SU-DHL-6 (cell line): ENCODE data around the gene TCP11L2.

Source experiments
- H2AFZ ChIP-seq: fragments of 200-600 bp; sonication (generic); 2 replicates; pipeline ENCODE4 v1.6.1; 2014; ENCODE audit warnings: low read depth, mild to moderate bottlenecking, moderate library complexity, mixed read lengths, antibody characterized with exemption, low read length; ENCODE audit not compliant: severe bottlenecking
- H3F3A ChIP-seq: fragments of 200-600 bp; shearing (Covaris generic); 2 replicates; pipeline ENCODE4 v1.6.0; 2016; ENCODE audit warnings: antibody characterized with exemption, mild to moderate bottlenecking; ENCODE audit not compliant: insufficient read depth
- H3K27ac ChIP-seq: fragments of 200-600 bp; sonication (generic); 2 replicates; pipeline ENCODE4 v1.5.1; 2016; ENCODE audit warnings: low read depth, mild to moderate bottlenecking, low read length, moderate library complexity, mixed read lengths
- H3K27me3 ChIP-seq: fragments of 200-600 bp; sonication (generic), shearing (Covaris generic); 2 replicates; pipeline ENCODE4 v1.6.0; 2014; ENCODE audit warnings: mild to moderate bottlenecking, low read length
- H3K36me3 ChIP-seq: fragments of 200-600 bp; sonication (generic); 2 replicates; pipeline ENCODE4 v1.6.1; 2014; ENCODE audit warnings: mild to moderate bottlenecking, low read length, mixed read lengths
- H3K4me2 ChIP-seq: fragments of 300-600, 200-600 bp; shearing (Covaris generic), sonication (generic); 2 replicates; pipeline ENCODE4 v1.6.0; 2014; ENCODE audit warnings: low read length, low read depth, mild to moderate bottlenecking; ENCODE audit not compliant: poor library complexity, severe bottlenecking
- H3K4me3 ChIP-seq: fragments of 200-600 bp; sonication (generic); 2 replicates; pipeline ENCODE4 v1.5.1; 2014; ENCODE audit warnings: antibody characterized with exemption, low read length, mild to moderate bottlenecking, mixed read lengths; ENCODE audit not compliant: insufficient read depth, poor library complexity, severe bottlenecking
- H3K79me2 ChIP-seq: fragments of 200-600 bp; sonication (generic); 2 replicates; pipeline ENCODE4 v1.6.1; 2014; ENCODE audit warnings: mild to moderate bottlenecking, low read length, moderate library complexity; ENCODE audit not compliant: insufficient read depth
- H3K9ac ChIP-seq: fragments of 200-600 bp; sonication (generic); 2 replicates; pipeline ENCODE4 v1.7.0; 2014; ENCODE audit warnings: mild to moderate bottlenecking, low read length
- H3K9me2 ChIP-seq: fragments of 200-600 bp; sonication (generic); replicated peaks from 2 replicates; pipeline ENCODE4 v1.6.1; 2014; ENCODE audit warnings: low read length; ENCODE audit not compliant: insufficient read depth
- H3K9me3 ChIP-seq: fragments of 200-600 bp; sonication (generic); 2 replicates; pipeline ENCODE4 v1.6.1; 2014; ENCODE audit warnings: low read length, mixed read lengths; ENCODE audit not compliant: insufficient read depth
- H4K20me1 ChIP-seq: fragments of 200-600 bp; sonication (generic); 2 replicates; pipeline ENCODE4 v1.6.1; 2014; ENCODE audit warnings: low read depth, mild to moderate bottlenecking, antibody characterized with exemption, low read length, moderate library complexity, mixed read lengths
- EZH2phosphoT487 ChIP-seq: fragments of 200-600 bp; sonication (generic), shearing (Covaris generic); conservative IDR thresholded peaks from 2 replicates; pipeline ENCODE4 v1.6.1; 2018; ENCODE audit warnings: mild to moderate bottlenecking, antibody characterized with exemption, low read length, moderate library complexity, mixed read lengths
- TF ChIP-seq, protein P1 (sequence below): fragments of 200-600 bp; sonication (generic); IDR thresholded peaks from one replicate; pipeline ENCODE4 v1.5.1; 2017; ENCODE audit warnings: antibody characterized with exemption, mild to moderate bottlenecking, low read length, moderate library complexity; ENCODE audit not compliant: insufficient read depth, poor library complexity, severe bottlenecking

The TCP11L2 gene

DNA sequence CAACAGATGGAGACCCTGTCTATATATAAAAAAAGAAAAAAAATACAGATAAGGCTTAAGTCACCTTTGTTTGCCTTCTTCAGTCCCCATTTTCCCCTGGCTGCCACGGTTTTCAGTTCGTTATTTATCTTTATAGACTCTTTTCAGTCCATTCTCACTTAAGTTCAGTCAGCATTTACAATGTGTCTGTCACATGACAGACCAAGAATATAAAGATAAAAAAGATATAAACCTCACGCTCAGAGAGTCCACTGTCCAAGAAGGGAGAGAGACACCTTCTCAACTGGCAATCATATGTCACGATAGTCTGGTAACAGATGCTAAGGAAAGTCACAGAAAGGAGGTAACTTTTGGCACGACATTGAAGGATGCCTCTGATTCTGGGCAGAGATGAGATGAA is 41.6 kb downstream of the TCP11L2 start:
- H3K4me2 ChIP-seq, result no peak overlapping the region
- no peaks in the 10 kb centered on the region for H3F3A ChIP-seq
- H2AFZ ChIP-seq, result no peak overlapping the region
- H3K9ac ChIP-seq, result no peak overlapping the region
- no peak overlapping the region for H3K4me3 ChIP-seq
- H3K9me2 ChIP-seq, result no peaks in the 10 kb centered on the region
- H3K27me3 ChIP-seq, result no peaks in the 10 kb centered on the region
- H3K79me2 ChIP-seq, result no peaks in the 10 kb centered on the region
- no peaks in the 10 kb centered on the region for H3K9me3 ChIP-seq
- TF ChIP-seq EZH2phosphoT487, result no peak
- TF ChIP-seq, protein P1, sequence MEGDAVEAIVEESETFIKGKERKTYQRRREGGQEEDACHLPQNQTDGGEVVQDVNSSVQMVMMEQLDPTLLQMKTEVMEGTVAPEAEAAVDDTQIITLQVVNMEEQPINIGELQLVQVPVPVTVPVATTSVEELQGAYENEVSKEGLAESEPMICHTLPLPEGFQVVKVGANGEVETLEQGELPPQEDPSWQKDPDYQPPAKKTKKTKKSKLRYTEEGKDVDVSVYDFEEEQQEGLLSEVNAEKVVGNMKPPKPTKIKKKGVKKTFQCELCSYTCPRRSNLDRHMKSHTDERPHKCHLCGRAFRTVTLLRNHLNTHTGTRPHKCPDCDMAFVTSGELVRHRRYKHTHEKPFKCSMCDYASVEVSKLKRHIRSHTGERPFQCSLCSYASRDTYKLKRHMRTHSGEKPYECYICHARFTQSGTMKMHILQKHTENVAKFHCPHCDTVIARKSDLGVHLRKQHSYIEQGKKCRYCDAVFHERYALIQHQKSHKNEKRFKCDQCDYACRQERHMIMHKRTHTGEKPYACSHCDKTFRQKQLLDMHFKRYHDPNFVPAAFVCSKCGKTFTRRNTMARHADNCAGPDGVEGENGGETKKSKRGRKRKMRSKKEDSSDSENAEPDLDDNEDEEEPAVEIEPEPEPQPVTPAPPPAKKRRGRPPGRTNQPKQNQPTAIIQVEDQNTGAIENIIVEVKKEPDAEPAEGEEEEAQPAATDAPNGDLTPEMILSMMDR, result no peak
- H3K27ac ChIP-seq, result no peak overlapping the region
- no peaks in the 10 kb centered on the region for H3K36me3 ChIP-seq
- H4K20me1 ChIP-seq, result no peaks in the 10 kb centered on the region

DNA sequence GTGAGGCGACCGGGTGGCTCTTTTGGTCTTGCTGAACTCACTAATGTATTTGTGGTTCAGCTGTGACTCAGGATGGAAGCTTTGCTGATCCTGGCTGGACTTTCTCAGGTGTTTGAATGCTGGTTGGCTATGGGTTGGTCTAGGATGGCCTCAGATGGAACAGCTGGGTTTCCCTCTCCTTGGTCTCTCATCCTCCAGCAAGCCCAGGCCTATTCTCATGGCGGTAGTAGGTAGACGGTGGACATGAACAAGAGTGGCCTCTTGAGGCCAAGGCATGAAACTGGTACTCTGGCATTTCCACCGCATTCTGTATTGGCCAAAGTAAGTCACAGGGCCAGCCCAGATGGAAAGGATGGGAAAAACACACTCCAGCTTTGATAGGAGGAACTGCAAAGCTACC is 43.2 kb downstream of the TCP11L2 start:
- H3K9me3 ChIP-seq, result no peaks in the 10 kb centered on the region
- no peak overlapping the region for H3K4me3 ChIP-seq
- no peak overlapping the region for H3K4me2 ChIP-seq
- no peak overlapping the region for H3K27ac ChIP-seq
- H3K36me3 ChIP-seq, result no peaks in the 10 kb centered on the region
- no peaks in the 10 kb centered on the region for H4K20me1 ChIP-seq
- TF ChIP-seq, protein P1, result no peak
- no peak for TF ChIP-seq EZH2phosphoT487
- no peaks in the 10 kb centered on the region for H3F3A ChIP-seq
- no peaks in the 10 kb centered on the region for H3K79me2 ChIP-seq
- H3K9ac ChIP-seq, result no peak overlapping the region
- no peak overlapping the region for H2AFZ ChIP-seq
- H3K27me3 ChIP-seq, result no peaks in the 10 kb centered on the region
- H3K9me2 ChIP-seq, result no peaks in the 10 kb centered on the region

DNA sequence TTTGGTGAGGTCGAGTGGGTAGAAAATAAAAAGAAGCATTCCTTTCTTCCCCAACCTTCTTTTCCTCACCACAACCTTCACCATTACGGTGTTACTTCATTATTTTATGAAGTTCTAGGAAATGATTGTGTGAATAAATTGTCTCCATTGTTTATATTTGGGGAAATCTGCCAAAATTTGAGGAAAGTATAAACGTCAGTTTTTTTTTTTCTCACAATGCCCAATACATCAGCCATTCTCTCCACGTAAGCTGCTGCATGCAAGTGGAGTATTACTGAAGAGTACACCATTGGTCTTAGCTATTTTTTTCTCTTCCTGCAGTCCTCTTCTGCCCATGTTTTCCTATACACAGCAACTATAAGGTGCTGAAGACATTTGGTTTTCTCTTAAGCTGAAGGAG is 45.9 kb downstream of the TCP11L2 start:
- no peak overlapping the region for H2AFZ ChIP-seq
- no peaks in the 10 kb centered on the region for H3F3A ChIP-seq
- no peak overlapping the region for H3K4me2 ChIP-seq
- H3K9me3 ChIP-seq, result no peaks in the 10 kb centered on the region
- H3K36me3 ChIP-seq, result no peaks in the 10 kb centered on the region
- H3K9me2 ChIP-seq, result no peaks in the 10 kb centered on the region
- H4K20me1 ChIP-seq, result no peaks in the 10 kb centered on the region
- no peaks in the 10 kb centered on the region for H3K27me3 ChIP-seq
- no peaks in the 10 kb centered on the region for H3K79me2 ChIP-seq
- no peak overlapping the region for H3K9ac ChIP-seq
- no peak overlapping the region for H3K4me3 ChIP-seq
- no peak overlapping the region for H3K27ac ChIP-seq
- TF ChIP-seq EZH2phosphoT487, result no peak

DNA sequence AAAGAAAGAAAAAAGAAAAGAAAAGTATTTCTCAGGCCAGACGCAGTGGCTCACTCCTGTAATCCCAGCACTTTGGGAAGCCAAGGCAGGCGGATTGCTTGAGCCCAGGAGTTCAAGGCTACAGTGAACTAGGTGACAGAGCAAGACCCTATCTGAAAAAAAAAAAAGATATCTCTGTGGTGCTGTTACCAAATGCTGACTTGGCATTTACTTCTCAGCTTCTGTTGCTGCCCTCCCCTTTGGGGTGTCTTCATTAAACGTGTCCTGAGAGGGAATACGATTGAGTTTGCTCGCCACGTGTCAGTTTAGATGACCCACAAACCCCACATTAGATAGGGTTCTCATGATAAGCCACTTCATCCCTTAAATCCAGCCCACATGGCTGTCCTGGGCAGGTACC is 50.6 kb downstream of the TCP11L2 start:
- Histone ChIP-seq H4K20me1 (no peaks in the 10 kb centered on the region), H3K4me3 (no peak overlapping the region), H3K9me2 (no peaks in the 10 kb centered on the region), H3K9me3 (no peaks in the 10 kb centered on the region), H3K9ac (no peak overlapping the region), H3K27me3 (no peaks in the 10 kb centered on the region), H3K4me2 (no peak overlapping the region), H3F3A (no peaks in the 10 kb centered on the region), H2AFZ (no peak overlapping the region), H3K36me3 (no peaks in the 10 kb centered on the region), H3K27ac (no peak overlapping the region), H3K79me2 (peaks cover under 1% of the 10 kb centered on the region)
- TF ChIP-seq, protein P1, result no peak
- TF ChIP-seq EZH2phosphoT487, result no peak
